Activated T-helper 17 cell treated with anti-CD3 and anti-CD28 coated beads, Interleukin-2, amount 50 U/mL, for 72 hours (primary cell): Measurements from ENCODE around the gene PUS7L. TPM values are rescaled to one million over a fixed set of nuclear protein-coding genes. Genes with fewer than 3 reads are reported as not detected.
A peak's percentile ranks its signal among the peaks of the same experiment; 100 is the strongest.

Experiments used
- ATAC-seq: fragments of 150-1000 bp; cut with Tn5 transposase; replicated peaks from 2 replicates; pipeline ENCODE4 v1.10.0; 2021; ENCODE audit warnings: mild to moderate bottlenecking, moderate library complexity
- H3K27ac Mint-ChIP-seq: one replicate; pipeline ENCODE4 v1.8.0; 2022; ENCODE audit warnings: mixed read lengths
- H3K27me3 Mint-ChIP-seq: one replicate; pipeline ENCODE4 v1.8.0; 2022; ENCODE audit warnings: mixed read lengths
- H3K36me3 Mint-ChIP-seq: one replicate; pipeline ENCODE4 v1.8.0; 2022; ENCODE audit warnings: low read depth, mild to moderate bottlenecking, mixed read lengths
- H3K4me1 Mint-ChIP-seq: one replicate; pipeline ENCODE4 v1.8.0; 2022; ENCODE audit warnings: mixed read lengths
- H3K4me3 Mint-ChIP-seq: one replicate; pipeline ENCODE4 v1.8.0; 2022; ENCODE audit warnings: mild to moderate bottlenecking, mixed read lengths
- H3K9me3 Mint-ChIP-seq: one replicate; pipeline ENCODE4 v1.8.0; 2022; ENCODE audit warnings: mixed read lengths
- total RNA-seq, 2 donors: library from RNA; stranded (reverse); gene quantifications; one replicate each; pipeline ENCODE4 v1.2.3, GENCODE V29; 2022

Gene PUS7L, protein sequence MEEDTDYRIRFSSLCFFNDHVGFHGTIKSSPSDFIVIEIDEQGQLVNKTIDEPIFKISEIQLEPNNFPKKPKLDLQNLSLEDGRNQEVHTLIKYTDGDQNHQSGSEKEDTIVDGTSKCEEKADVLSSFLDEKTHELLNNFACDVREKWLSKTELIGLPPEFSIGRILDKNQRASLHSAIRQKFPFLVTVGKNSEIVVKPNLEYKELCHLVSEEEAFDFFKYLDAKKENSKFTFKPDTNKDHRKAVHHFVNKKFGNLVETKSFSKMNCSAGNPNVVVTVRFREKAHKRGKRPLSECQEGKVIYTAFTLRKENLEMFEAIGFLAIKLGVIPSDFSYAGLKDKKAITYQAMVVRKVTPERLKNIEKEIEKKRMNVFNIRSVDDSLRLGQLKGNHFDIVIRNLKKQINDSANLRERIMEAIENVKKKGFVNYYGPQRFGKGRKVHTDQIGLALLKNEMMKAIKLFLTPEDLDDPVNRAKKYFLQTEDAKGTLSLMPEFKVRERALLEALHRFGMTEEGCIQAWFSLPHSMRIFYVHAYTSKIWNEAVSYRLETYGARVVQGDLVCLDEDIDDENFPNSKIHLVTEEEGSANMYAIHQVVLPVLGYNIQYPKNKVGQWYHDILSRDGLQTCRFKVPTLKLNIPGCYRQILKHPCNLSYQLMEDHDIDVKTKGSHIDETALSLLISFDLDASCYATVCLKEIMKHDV
- 10 to 100 TPM; 18.6 to 22.4 TPM for total RNA-seq

DNA sequence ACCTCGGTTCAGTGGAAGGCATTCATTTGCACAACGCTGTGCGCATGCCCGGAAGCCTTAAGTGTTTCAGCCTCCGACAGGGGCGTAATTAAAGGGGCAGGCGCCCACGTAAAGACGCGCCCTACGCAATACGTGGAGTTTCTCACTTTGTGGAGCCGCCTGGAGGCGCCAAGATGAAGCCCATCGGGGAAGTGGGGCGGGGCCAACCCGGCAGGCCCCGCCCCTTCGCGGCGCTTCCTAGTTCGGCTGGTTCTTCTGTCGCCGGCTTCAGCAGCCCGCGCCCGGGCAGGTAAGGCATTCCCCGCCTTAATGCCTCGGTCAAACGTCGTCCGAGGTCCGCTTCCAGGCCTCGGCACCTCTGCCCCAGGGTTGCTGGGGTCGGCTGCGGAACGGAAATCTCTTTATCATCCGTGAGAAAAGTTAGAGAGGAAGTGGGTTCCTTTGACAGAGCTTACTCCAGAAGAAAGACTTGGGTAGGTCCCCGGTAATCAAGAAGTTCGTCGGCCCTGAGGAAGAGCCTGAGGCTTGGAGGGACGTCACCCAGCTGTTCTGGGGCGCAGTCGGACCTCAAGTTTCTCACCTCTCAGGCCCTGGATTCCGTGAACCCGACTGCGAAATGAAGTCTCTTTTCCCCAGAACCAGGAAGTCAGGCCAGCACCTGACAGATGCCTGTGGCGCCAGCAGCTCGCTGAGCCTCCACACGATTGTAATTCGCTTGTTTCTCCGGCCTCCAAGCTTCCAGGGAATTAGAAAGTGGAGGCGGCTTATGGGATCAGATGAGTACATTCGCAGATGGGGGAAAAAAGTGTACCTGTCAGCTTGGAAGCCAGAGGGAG is at the start of gene PUS7L, which contains the start of gene IRAK4:
TSS of gene PUS7L (minus strand) at position 63 of the 836 bp plus-strand sequence. CDS start 3,545 bp downstream, outside the sequence.
TSS of gene IRAK4 (plus strand) at position 224 of the 836 bp plus-strand sequence. CDS start 9,161 bp downstream, outside the sequence.
- Mint-ChIP-seq H3K27ac (peak within 1 kb of the TSS; percentile 96), H3K27me3 (no peaks in the 10 kb centered on the region), H3K36me3 (peaks cover 46% of the 10 kb centered on the region), H3K4me3 (peak within 1 kb of the TSS; percentile 90), H3K4me1 (peaks cover 40% of the 10 kb centered on the region), H3K9me3 (no peaks in the 10 kb centered on the region)
- peak; percentile 94 for ATAC-seq

DNA sequence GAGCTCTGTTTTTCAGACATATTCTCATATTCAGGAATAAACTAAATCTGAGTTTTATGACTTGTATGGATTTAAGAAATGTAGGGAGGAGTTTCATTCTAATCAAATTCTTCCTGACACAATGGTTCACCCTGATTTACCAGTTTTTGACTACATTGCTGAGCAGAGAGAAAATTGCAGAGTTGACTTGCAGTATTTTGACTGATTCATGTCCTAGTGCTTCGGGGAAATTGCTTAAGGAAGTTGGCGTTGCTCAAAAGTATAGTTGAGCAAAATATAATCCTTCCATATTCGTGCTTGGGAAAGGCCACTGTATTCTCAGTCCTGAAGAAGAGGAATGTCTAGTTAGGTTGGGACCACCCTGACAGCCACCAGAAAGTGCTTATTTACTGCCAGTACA is 48.8 kb upstream of the PUS7L start:
- Mint-ChIP-seq H3K4me3 (peak overlapping the region; percentile 95), H3K36me3 (peaks cover 30% of the 10 kb centered on the region)
- ATAC-seq, result no peak

DNA sequence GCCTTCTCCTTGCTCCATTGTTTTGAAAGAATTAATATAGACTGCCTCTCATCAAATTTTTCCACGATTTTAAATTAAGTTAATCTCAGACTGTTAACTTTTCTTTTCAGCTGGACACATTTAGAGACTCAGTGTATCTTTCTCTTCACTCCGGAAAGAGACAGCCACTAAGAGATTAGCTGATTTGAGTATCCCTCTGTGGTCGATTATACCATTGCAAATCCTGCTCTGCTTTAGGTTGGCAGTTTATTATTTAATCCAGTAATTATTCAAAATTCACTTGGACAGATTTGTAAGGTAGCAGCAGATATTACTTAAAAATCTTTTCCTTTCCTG is 48.1 kb upstream of the PUS7L start:
- H3K27ac Mint-ChIP-seq, result peak overlapping the region; percentile 99
- H3K36me3 Mint-ChIP-seq, result peaks cover 37% of the 10 kb centered on the region
- H3K4me1 Mint-ChIP-seq, result no peaks in the 10 kb centered on the region
- peak overlapping the region; percentile 95 for H3K4me3 Mint-ChIP-seq
- H3K27me3 Mint-ChIP-seq, result no peaks in the 10 kb centered on the region
- no peak for ATAC-seq
- H3K9me3 Mint-ChIP-seq, result no peaks in the 10 kb centered on the region

More for the DNA sequence above, 48.8 kb upstream of the PUS7L start:
- H3K27me3 Mint-ChIP-seq, result no peaks in the 10 kb centered on the region
- H3K4me1 Mint-ChIP-seq, result no peaks in the 10 kb centered on the region
- peak overlapping the region; percentile 99 for H3K27ac Mint-ChIP-seq
- no peaks in the 10 kb centered on the region for H3K9me3 Mint-ChIP-seq

DNA sequence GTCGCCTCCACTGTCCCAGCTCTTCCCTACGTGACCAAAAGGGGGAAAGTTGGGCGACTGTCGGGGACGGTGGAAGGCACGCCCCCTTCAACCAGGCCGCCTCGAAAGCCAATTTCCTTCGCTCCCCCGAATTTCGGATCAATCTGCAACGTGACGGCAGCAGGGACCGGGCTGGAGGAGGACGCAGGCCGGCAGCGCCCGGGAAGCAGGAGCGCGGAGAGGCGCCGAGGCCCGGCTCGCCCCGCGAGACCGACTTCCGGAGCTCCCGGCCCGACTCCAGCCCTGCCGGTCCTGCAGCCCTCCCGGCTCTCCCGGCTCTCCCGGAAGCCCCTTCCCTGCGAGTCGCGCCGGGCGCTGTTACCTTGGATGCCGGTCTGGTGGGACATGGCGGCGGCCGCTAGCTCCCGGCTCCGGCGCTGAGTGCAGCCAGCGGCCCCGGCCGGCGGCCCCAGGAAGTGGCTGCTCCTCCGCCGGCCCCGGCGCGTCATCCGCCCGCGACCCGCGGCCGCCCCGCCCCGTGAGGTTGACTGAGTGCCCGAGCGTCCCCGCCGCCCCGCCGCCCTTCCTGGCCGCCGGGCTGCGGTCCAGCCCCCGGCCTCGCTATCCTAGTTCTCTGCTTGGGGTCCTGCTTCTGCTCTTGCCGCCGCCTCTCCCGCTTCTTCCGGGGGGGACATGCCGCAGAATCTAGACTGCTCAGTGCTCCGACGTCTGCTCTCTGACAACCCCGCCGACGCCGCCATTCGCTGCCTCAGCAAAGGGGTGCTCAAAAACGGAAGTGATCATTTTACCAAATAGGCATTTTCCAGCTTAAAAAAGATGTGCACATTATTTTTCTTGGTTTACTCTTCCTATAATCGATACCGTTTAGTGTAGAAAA is 47.5 kb upstream of the PUS7L start, which contains the start of gene TWF1:
TSS of gene TWF1 (minus strand) at position 458 of the 877 bp plus-strand sequence. CDS start at position 386, 72 bp downstream.
- Mint-ChIP-seq H3K36me3 (peaks cover 40% of the 10 kb centered on the region), H3K4me3 (peak within 1 kb of the TSS; percentile 95), H3K4me1 (no peaks in the 10 kb centered on the region), H3K27ac (peak within 1 kb of the TSS; percentile 99), H3K9me3 (no peaks in the 10 kb centered on the region), H3K27me3 (no peaks in the 10 kb centered on the region)
- peak; percentile 98 for ATAC-seq

DNA sequence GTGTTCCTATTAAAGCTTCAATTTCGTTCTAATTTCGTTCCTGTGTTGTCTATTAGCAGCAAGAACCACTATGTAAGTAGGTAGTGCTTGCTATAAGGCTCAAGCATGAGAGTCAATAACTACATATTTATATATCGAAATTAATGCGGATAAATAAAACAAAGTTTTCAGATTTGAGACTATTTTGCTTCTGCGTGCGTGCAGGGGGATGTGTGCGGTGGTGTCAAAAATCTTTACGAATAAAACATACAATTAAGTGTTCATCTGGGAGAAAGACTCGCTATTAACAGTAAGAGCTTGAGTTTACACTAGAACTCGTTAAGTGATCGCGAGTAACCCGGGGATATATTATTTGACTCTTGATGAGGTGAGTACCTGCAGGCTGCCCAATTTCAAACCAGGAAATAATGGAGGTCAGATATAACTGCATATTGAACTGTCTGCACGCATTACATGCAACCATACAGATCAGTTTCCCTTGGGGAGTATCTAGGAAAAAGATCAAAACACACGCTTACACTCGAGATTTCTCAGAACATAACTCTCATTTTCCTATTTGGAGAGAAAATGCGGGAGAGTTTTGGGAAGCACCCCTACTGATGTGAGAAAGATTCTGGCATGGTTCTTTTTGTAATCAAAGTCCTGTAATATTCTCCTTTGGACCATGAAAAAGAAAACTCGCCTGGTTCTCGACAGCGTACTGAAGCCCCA is 46.7 kb upstream of the PUS7L start:
- peak overlapping the region; percentile 95 for H3K27ac Mint-ChIP-seq
- peaks cover 48% of the 10 kb centered on the region for H3K36me3 Mint-ChIP-seq
- no peaks in the 10 kb centered on the region for H3K9me3 Mint-ChIP-seq
- no peaks in the 10 kb centered on the region for H3K4me1 Mint-ChIP-seq
- H3K4me3 Mint-ChIP-seq, result peak overlapping the region; percentile 95
- no peaks in the 10 kb centered on the region for H3K27me3 Mint-ChIP-seq
- no peak for ATAC-seq

DNA sequence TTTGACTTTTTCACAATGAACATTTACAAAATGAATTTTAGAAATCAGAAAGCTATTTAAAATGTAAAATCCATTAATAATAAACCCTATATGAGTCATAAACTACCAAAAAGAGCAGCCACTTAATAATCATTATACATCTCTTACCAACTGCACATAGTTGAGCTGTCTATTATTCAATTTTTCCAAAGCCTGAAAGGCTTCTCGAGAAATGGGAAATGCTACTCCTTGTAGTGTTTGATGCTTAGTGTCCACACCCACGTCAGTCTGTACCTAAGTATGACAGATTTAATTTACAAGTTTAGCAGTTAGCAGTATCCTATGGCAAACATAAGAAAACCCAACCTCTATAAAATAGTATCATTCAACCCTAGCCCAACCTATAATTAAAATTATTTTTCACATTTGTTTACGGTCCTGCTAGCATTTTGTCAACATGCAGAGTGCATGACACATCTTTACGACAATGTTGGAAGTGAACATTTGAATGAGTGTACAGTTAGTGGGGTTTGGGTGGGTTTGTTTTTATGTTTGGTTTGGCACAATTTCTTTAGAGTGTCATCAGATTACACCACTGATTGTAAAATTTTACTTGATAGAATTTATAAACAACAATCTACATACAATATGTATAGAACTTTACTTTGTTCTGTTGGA is 39.1 kb upstream of the PUS7L start:
- peaks cover 85% of the 10 kb centered on the region for H3K36me3 Mint-ChIP-seq
- no peaks in the 10 kb centered on the region for H3K27me3 Mint-ChIP-seq
- no peaks in the 10 kb centered on the region for H3K4me1 Mint-ChIP-seq
- H3K27ac Mint-ChIP-seq, result peak overlapping the region; percentile 64
- no peaks in the 10 kb centered on the region for H3K9me3 Mint-ChIP-seq
- no peak overlapping the region for H3K4me3 Mint-ChIP-seq
- ATAC-seq, result no peak

DNA sequence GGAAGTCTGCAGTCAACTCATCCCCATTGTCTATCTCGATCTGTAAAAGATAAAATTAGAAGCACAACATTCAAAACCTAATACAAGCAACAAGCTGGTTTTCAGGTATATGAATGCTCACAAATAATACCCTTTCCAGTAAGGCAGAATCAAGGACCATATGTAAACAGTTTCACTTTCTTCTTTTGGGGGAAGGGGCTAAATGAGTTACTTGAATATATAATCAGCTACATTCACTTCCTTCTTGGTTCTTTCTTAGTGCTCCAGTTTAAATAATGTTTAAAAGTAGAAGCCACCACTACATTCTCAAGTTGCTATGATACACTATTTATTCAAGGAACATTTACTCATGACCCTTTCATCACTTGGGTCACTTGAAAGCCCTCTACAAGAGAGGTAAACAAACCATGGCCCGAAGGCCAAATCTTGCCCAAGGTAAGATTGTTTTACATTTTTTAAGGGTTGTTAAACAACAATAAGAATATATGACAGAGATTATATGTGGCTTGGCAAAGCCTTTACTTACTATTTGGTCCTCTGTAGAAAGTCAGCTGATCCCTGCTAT is 37.2 kb upstream of the PUS7L start:
- Mint-ChIP-seq H3K36me3 (peaks cover 74% of the 10 kb centered on the region), H3K27me3 (no peaks in the 10 kb centered on the region), H3K27ac (peak overlapping the region; percentile 64), H3K4me3 (no peak overlapping the region), H3K4me1 (peaks cover 4% of the 10 kb centered on the region), H3K9me3 (peaks cover 4% of the 10 kb centered on the region)
- no peak for ATAC-seq

DNA sequence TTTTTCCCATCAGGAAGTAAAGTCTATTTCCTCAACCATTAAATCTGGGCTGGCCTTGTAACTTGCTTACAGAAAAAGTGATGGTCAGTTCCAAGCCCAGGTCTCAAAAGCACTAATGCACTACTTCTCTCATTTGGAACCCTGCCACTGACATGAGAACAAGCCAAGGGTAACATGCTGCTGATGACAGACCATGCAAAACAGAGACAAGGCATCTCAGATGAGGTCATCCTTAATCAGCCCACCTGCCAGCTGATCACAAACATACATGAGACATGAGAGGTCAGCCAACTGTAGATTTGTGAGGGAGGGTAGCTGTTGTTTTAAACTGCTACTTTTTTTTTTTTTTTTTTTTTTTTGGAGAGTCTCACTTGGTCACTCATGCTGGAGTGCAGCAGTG is 31.4 kb upstream of the PUS7L start:
- peaks cover 4% of the 10 kb centered on the region for H3K9me3 Mint-ChIP-seq
- H3K4me1 Mint-ChIP-seq, result peaks cover 4% of the 10 kb centered on the region
- H3K27ac Mint-ChIP-seq, result no peak overlapping the region
- H3K27me3 Mint-ChIP-seq, result no peaks in the 10 kb centered on the region
- ATAC-seq, result no peak
- peaks cover 51% of the 10 kb centered on the region for H3K36me3 Mint-ChIP-seq
- H3K4me3 Mint-ChIP-seq, result no peak overlapping the region

DNA sequence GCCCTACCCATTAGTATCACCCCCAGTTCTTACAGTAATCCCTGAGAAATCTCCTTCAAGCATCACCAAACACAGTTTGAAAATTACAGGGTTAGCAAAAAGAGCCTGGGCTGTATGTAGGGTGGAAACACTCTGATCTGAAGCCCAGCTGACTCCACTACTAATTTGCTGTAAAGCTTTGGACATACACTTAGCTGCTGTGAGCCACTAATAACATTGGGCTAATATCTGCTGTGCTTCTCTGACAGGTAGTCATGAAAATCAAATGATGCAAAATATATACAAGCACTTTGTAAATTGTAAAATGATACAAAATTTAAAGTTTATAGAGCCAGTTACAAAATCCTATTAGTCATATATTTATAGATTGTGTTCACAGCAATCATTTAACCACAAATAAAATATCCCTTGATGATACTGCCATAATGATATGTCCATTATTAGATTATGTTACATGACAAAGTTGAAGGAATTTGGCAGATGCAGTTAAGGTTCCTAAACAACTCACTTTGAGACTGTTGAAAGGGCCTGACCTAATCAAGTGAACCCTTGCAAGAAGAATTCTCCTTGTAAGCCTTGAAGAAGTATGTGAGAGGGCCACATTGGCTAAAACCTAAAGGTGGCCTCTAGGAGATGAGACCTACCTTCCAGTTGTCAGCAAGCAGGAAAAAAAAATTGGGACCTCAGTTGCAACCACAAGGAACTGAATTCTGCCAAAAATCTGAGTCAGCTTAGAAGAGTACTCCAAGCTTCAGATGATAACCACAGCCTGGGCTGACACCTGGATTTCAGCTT is 28.5 kb upstream of the PUS7L start:
- H3K27me3 Mint-ChIP-seq, result no peaks in the 10 kb centered on the region
- no peak for ATAC-seq
- H3K36me3 Mint-ChIP-seq, result peaks cover 53% of the 10 kb centered on the region
- H3K27ac Mint-ChIP-seq, result no peak overlapping the region
- H3K4me3 Mint-ChIP-seq, result no peak overlapping the region
- H3K9me3 Mint-ChIP-seq, result peaks cover 3% of the 10 kb centered on the region
- H3K4me1 Mint-ChIP-seq, result peaks cover 3% of the 10 kb centered on the region

DNA sequence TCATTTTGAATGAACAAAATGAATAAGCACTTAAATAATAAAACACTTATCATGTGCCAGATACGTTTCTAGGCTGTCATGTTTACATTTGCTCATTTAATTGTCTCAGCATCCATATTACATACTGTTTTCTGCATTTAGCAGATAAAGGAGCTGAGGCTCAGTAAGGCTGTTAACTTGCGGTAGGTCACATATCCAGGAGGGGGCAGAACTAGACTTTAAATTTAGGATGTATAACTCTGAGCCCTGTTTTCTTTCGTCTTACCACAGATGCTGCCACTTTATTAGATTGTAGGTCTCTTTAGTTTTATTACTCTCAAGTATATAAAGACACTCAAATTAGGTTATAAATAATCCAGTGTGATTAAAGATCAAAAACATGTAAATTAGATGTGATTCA is 17.9 kb upstream of the PUS7L start:
- no peak overlapping the region for H3K27ac Mint-ChIP-seq
- no peaks in the 10 kb centered on the region for H3K9me3 Mint-ChIP-seq
- H3K4me3 Mint-ChIP-seq, result no peak overlapping the region
- no peaks in the 10 kb centered on the region for H3K4me1 Mint-ChIP-seq
- ATAC-seq, result no peak
- peaks cover 11% of the 10 kb centered on the region for H3K36me3 Mint-ChIP-seq
- no peaks in the 10 kb centered on the region for H3K27me3 Mint-ChIP-seq

DNA sequence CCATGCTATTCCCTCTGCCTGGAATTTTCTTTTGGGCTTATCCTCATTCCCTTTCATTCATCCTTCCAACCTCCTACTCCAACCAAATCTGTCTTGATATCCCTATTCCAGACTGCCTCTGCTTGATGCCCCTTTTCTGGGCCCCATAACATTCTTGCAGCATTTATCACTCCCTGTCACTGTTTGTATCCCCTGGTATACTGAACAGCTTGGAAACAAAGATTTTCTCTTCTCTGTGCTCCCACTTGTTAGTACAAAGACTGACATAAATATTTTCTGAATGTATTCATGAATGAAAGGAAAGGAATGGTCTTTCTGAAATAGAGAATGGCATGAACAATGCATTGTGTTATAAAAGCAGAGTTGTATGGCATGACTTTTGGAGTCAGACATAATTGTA is 7.7 kb upstream of the PUS7L start:
- no peak for ATAC-seq
- Mint-ChIP-seq H3K36me3 (peaks cover 17% of the 10 kb centered on the region), H3K4me3 (no peak overlapping the region), H3K9me3 (no peaks in the 10 kb centered on the region), H3K4me1 (peaks cover 14% of the 10 kb centered on the region), H3K27me3 (no peaks in the 10 kb centered on the region), H3K27ac (no peak overlapping the region)

DNA sequence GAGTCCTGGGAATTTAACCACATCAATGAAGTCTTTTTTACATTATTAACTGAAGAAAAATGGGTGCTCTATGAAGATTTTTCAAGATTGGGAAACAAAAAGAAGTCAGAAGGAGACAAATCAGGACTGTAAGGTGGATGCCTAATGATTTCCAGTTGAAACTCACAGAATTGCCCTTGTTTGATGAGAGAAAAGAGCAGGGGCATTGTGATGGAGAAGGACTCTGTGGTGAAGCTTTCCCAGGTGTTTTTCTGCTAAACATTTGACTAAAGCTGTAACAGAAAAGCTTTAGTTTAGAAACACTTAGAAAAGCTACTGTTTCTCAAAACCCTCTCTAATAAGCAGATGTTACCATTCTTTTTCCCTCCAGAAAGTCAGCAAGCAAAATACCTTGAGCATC is 5.9 kb upstream of the PUS7L start:
- ATAC-seq, result no peak
- Mint-ChIP-seq H3K27me3 (no peaks in the 10 kb centered on the region), H3K9me3 (no peaks in the 10 kb centered on the region), H3K36me3 (peaks cover 25% of the 10 kb centered on the region), H3K4me3 (no peak overlapping the region), H3K27ac (no peak overlapping the region), H3K4me1 (peaks cover 24% of the 10 kb centered on the region)
